ENCODE data around the gene KBTBD13. TPM values are rescaled to one million over a fixed set of nuclear protein-coding genes. Genes with fewer than 3 reads are reported as not detected.

KBTBD13 gene
- total and polyA plus RNA-seq, 4 donors = 0.04 to 0.23 (median 0.18) TPM

DNA sequence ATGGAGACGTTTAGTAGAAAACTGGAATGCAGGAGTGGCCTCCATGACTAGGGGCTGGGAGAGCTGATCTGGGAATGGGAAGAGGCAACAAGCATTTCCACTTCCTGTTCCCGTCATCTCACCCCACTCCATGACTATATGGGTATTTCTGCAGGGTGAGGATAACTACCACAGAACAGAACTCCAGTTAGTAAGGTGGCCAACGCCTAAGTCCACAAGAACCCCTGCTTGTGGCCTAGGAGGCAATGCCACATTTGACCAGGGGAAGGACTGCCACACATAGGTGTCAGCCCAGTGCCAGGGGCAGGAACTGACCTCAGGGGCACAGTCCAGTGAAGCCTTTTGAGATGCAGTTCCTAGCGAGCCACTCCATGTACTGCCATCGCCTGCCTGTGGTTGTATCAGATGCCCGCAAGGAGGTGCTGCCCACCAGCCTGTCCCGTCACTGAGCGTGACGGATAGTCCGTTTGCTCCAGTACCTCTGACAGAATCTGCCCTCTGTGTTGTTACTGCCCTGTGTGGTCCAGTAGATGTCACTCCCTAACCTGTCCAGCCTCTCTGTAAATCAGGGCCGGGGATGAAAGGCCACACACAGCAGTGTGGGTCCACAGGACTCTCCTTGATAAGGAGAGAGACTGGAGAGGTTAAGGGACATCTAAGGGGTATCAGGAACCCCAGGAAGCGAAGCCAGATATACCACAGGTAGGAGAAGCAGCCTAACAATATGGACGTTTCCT lies 43.6 kb upstream of the KBTBD13 start:
- Histone ChIP-seq H3K4me3 (no peak overlapping the region), H3K27me3 (ENCODE audit: control insufficient read depth in 3 of 3, insufficient read depth in 3 of 3, low read length in 2 of 3) (no peaks in the 10 kb centered on the region), H3K9me3 (ENCODE audit: control insufficient read depth in 4 of 4, insufficient read depth in 3 of 4, low read length in 3 of 4) (no peaks in the 10 kb centered on the region), H3K27ac (ENCODE audit: low read depth in 1 of 2, low read length in 1 of 2) (no peak overlapping the region), H3K4me1 (ENCODE audit: control insufficient read depth in 5 of 5, insufficient read depth in 5 of 5, low read length in 5 of 5) (peaks cover 5 to 32% (median 13%) of the 10 kb centered on the region in 5 donors), H3K9ac (ENCODE audit: insufficient read depth in 1 of 2, low read length in 2 of 2) (no peak overlapping the region), H3K36me3 (ENCODE audit: control insufficient read depth in 4 of 4, insufficient read depth in 4 of 4, low read length in 4 of 4) (no peaks in the 10 kb centered on the region)
- 24 to 26% methylated on average over 13 of the region's 13 CpGs for WGBS, 2 donors
- DNase-seq (peak; percentile 70 to 78 (median 77)), ATAC-seq (ENCODE audit: insufficient read depth, low FRiP score) (peak; percentile 64)
- TF ChIP-seq, protein P1, sequence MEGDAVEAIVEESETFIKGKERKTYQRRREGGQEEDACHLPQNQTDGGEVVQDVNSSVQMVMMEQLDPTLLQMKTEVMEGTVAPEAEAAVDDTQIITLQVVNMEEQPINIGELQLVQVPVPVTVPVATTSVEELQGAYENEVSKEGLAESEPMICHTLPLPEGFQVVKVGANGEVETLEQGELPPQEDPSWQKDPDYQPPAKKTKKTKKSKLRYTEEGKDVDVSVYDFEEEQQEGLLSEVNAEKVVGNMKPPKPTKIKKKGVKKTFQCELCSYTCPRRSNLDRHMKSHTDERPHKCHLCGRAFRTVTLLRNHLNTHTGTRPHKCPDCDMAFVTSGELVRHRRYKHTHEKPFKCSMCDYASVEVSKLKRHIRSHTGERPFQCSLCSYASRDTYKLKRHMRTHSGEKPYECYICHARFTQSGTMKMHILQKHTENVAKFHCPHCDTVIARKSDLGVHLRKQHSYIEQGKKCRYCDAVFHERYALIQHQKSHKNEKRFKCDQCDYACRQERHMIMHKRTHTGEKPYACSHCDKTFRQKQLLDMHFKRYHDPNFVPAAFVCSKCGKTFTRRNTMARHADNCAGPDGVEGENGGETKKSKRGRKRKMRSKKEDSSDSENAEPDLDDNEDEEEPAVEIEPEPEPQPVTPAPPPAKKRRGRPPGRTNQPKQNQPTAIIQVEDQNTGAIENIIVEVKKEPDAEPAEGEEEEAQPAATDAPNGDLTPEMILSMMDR (IDR thresholded peaks at IDR 0.05; ENCODE audit: control extremely low read depth, extremely low read depth) = no peak

DNA sequence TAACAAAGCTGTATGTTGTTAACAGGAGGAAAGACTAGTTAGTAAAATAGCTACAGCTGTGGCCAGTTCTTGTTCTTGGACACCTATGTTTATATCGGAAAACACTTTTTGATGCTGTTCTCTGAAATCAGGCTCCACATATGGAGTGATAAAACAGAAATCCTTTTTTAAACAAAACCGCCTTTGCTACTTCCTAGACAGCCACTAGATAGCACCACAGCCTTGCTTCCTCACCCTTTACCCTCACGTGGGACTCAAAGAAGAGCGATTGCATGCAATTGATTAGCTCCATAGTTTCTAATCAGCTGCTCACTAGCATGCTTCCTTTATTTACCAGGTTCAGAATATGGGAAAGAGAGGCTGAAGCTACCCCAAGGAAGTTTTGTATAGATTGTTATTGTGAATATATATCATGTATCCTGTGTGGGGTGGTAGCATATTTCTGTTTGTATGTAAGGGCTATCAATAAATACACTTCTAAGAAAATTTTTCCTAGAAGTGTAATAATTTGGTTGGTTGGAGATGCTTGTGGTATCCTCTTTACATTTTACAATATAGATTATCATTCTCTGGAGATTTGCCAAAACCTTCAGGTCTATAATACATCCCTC lies 42.8 kb upstream of the KBTBD13 start:
- DNase-seq = peak in 2 of 3 donors; percentile 74 to 78
- no peak overlapping the region for H3K27ac ChIP-seq (ENCODE audit: low read depth in 1 of 2, low read length in 1 of 2)

DNA sequence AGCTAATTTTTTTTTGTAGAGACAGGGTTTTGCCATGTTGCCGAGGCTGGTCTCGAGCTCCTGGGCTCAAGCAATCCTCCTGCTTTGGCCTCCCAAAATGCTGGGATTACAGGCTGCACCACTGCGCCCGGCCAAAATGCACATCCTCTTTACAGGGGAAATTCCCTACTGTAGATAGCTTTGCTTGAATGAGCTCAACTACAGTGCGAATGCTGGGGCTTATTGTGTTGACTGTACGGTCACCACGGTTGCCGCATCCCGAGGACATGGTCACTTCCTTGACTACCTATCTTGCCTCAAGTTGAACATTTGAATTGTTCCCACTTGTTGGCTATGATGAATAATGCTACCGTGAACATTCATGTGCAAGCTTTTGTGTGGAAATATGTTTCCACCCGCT lies 41.8 kb upstream of the KBTBD13 start:
- no peak overlapping the region for H3K9ac ChIP-seq (ENCODE audit: insufficient read depth in 1 of 2, low read length in 2 of 2)
- 91 to 96% methylated on average over 11 of the region's 11 CpGs for WGBS, 2 donors
- no peaks in the 10 kb centered on the region for H3K9me3 ChIP-seq (ENCODE audit: control insufficient read depth in 4 of 4, insufficient read depth in 3 of 4, low read length in 3 of 4)
- H3K4me3 ChIP-seq = no peak overlapping the region
- H3K27ac ChIP-seq (ENCODE audit: low read depth in 1 of 2, low read length in 1 of 2) = no peak overlapping the region
- no peaks in the 10 kb centered on the region for H3K36me3 ChIP-seq (ENCODE audit: control insufficient read depth in 4 of 4, insufficient read depth in 4 of 4, low read length in 4 of 4)
- H3K4me1 ChIP-seq (ENCODE audit: control insufficient read depth in 5 of 5, insufficient read depth in 5 of 5, low read length in 5 of 5) = peaks cover 0 to 36% (median 14%) of the 10 kb centered on the region in 5 donors
- H3K27me3 ChIP-seq (ENCODE audit: control insufficient read depth in 3 of 3, insufficient read depth in 3 of 3, low read length in 2 of 3) = no peaks in the 10 kb centered on the region
- DNase-seq (no peak), ATAC-seq (ENCODE audit: insufficient read depth, low FRiP score) (no peak)
- TF ChIP-seq, protein P1 (IDR thresholded peaks at IDR 0.05; ENCODE audit: control extremely low read depth, extremely low read depth) = no peak

More for the DNA sequence above, 42.8 kb upstream of the KBTBD13 start:
- H3K36me3 ChIP-seq (ENCODE audit: control insufficient read depth in 4 of 4, insufficient read depth in 4 of 4, low read length in 4 of 4) = no peaks in the 10 kb centered on the region
- H3K9me3 ChIP-seq (ENCODE audit: control insufficient read depth in 4 of 4, insufficient read depth in 3 of 4, low read length in 3 of 4) = no peaks in the 10 kb centered on the region
- no peak overlapping the region for H3K4me3 ChIP-seq
- no peak for ATAC-seq (ENCODE audit: insufficient read depth, low FRiP score)
- no peak overlapping the region for H3K9ac ChIP-seq (ENCODE audit: insufficient read depth in 1 of 2, low read length in 2 of 2)
- 13 to 19% methylated on average over 4 of the region's 4 CpGs for WGBS, 2 donors
- TF ChIP-seq, protein P1 (IDR thresholded peaks at IDR 0.05; ENCODE audit: control extremely low read depth, extremely low read depth) = peak; percentile 21
- no peaks in the 10 kb centered on the region for H3K27me3 ChIP-seq (ENCODE audit: control insufficient read depth in 3 of 3, insufficient read depth in 3 of 3, low read length in 2 of 3)
- H3K4me1 ChIP-seq (ENCODE audit: control insufficient read depth in 5 of 5, insufficient read depth in 5 of 5, low read length in 5 of 5) = peaks cover 0 to 30% (median 9%) of the 10 kb centered on the region in 5 donors

Data from lung (tissue), 12 donors.